Thymus (tissue), 11 donors: Measurements from ENCODE around the gene DPEP2NB. TPM values are rescaled to one million over a fixed set of nuclear protein-coding genes. Genes with fewer than 3 reads are reported as not detected.

Experiments
- DNase-seq, 9 donors: peaks; one replicate each; pipeline ENCODE4 v3.0.0-alpha.2; 2013; ENCODE audit warnings: low spot score in 9 of 9, low read depth in 6 of 9, missing footprints in 1 of 9
- H3K27ac ChIP-seq, 2 donors: one replicate each; pipeline ENCODE4 v1.5.1; 2013; ENCODE audit warnings: control low read depth in 1 of 2, low read depth in 1 of 2, low read length in 1 of 2, mild to moderate bottlenecking in 1 of 2, moderate library complexity in 1 of 2
- H3K27me3 ChIP-seq, 2 donors: one replicate each; pipeline ENCODE4 v1.5.1; 2013; ENCODE audit warnings: low read length in 1 of 2; ENCODE audit not compliant: control insufficient read depth in 2 of 2, insufficient read depth in 1 of 2
- H3K36me3 ChIP-seq, 2 donors: one replicate each; pipeline ENCODE4 v1.5.1; 2013; ENCODE audit warnings: low read length in 1 of 2, mild to moderate bottlenecking in 1 of 2, moderate library complexity in 1 of 2; ENCODE audit not compliant: control insufficient read depth in 2 of 2, insufficient read depth in 2 of 2
- H3K4me1 ChIP-seq, 2 donors: one replicate each; pipeline ENCODE4 v1.5.1; 2013; ENCODE audit warnings: low read length in 2 of 2; ENCODE audit not compliant: control insufficient read depth in 2 of 2, insufficient read depth in 2 of 2
- H3K4me3 ChIP-seq, 2 donors: one replicate each; pipeline ENCODE4 v1.5.1; 2013; ENCODE audit warnings: low read length in 2 of 2, control low read depth in 1 of 2, mild to moderate bottlenecking in 1 of 2
- H3K9me3 ChIP-seq, 2 donors: one replicate each; pipeline ENCODE4 v1.5.1; 2013; ENCODE audit warnings: low read length in 1 of 2, mild to moderate bottlenecking in 1 of 2; ENCODE audit not compliant: control insufficient read depth in 2 of 2, insufficient read depth in 1 of 2
- WGBS: extraction: QIAGEN DNeasy Blood & Tissue Kit; methylation state at CpG from one replicate; pipeline ENCODE4 v1.1.7; 2013; 5-methylcytosine and 5-hydroxymethylcytosine counted together
- polyA plus RNA-seq: library from polyadenylated mRNA; stranded (reverse); fragments of 200-250 nt; gene quantifications from one replicate; pipeline ENCODE4 v1.2.3, GENCODE V29; 2013
- total RNA-seq: library from RNA; stranded (reverse); fragments of 120-200 nt; gene quantifications from one replicate; pipeline ENCODE4 v1.2.4, GENCODE V29; 2013
- donor health status: healthy.

The DPEP2NB gene
- total and polyA plus RNA-seq, 2 donors: 0.18 TPM; not detected in 1

- Histone ChIP-seq H3K27ac (peak within 1 kb of the TSS; percentile 72 to 88), H3K4me3 (peak within 1 kb of the TSS; percentile 55 to 79), H3K27me3 (no peaks in the 10 kb centered on the region), H3K4me1 (peaks cover 44 to 49% of the 10 kb centered on the region in 2 donors), H3K9me3 (no peaks in the 10 kb centered on the region), H3K36me3 (peaks cover 0 to 3% of the 10 kb centered on the region in 2 donors)
- DNase-seq: peak in 6 of 9 donors; percentile 68 to 93 (median 85)
- WGBS: under 1% methylated on average over 78 of the region's 78 CpGs
Observed at GRCh38 chr16:67968400-67969253, 47.1 kb downstream of the DPEP2NB start, which contains the start of gene SLC12A4. Gene SLC12A4, minus strand, starts transcription at chr16:67968637. Its CDS starts 84 bp downstream, at chr16:67968553.

- DNase-seq: peak in 1 of 9 donors; percentile 57
- Histone ChIP-seq H3K4me1 (peaks cover 48 to 56% of the 10 kb centered on the region in 2 donors), H3K4me3 (peak overlapping the region; percentile 55 to 79), H3K9me3 (no peaks in the 10 kb centered on the region), H3K27ac (peak overlapping the region; percentile 68 to 88), H3K27me3 (no peaks in the 10 kb centered on the region), H3K36me3 (peaks cover 2 to 7% of the 10 kb centered on the region in 2 donors)
- 1% methylated on average over 45 of the region's 45 CpGs for WGBS
Observed at GRCh38 chr16:67967958-67968399, 47.7 kb downstream of the DPEP2NB start.

- peaks cover 48 to 59% of the 10 kb centered on the region in 2 donors for H3K4me1 ChIP-seq
- peak in 5 of 9 donors; percentile 38 to 81 (median 56) for DNase-seq
- H3K4me3 ChIP-seq: peak overlapping the region; percentile 55 to 79
- H3K36me3 ChIP-seq: peaks cover 8 to 14% of the 10 kb centered on the region in 2 donors
- 32% methylated on average over 18 of the region's 18 CpGs for WGBS
- H3K9me3 ChIP-seq: no peaks in the 10 kb centered on the region
- no peaks in the 10 kb centered on the region for H3K27me3 ChIP-seq
- peak overlapping the region; percentile 68 to 88 for H3K27ac ChIP-seq
Observed at GRCh38 chr16:67967183-67967957, 48.3 kb downstream of the DPEP2NB start.

- Histone ChIP-seq H3K9me3 (no peaks in the 10 kb centered on the region), H3K4me1 (peaks cover 48 to 61% of the 10 kb centered on the region in 2 donors), H3K4me3 (peak overlapping the region in 1 of 2 donors; percentile 55), H3K27ac (peak overlapping the region in 1 of 2 donors; percentile 46), H3K27me3 (no peaks in the 10 kb centered on the region), H3K36me3 (peaks cover 15 to 21% of the 10 kb centered on the region in 2 donors)
- WGBS: 95% methylated on average over 3 of the region's 3 CpGs
- no peak for DNase-seq
Observed at GRCh38 chr16:67966549-67967182, 49.0 kb downstream of the DPEP2NB start.

- 95% methylated on average over 11 of the region's 11 CpGs for WGBS
- DNase-seq: no peak
- no peaks in the 10 kb centered on the region for H3K9me3 ChIP-seq
- H3K36me3 ChIP-seq: peaks cover 21 to 28% of the 10 kb centered on the region in 2 donors
- H3K27ac ChIP-seq: peak overlapping the region; percentile 46 to 93
- H3K4me1 ChIP-seq: peaks cover 48 to 61% of the 10 kb centered on the region in 2 donors
- H3K27me3 ChIP-seq: no peaks in the 10 kb centered on the region
- no peak overlapping the region for H3K4me3 ChIP-seq
Observed at GRCh38 chr16:67965668-67966548, 49.8 kb downstream of the DPEP2NB start.

GRCh38 chr16:67964477-67965131, 51.1 kb downstream of the DPEP2NB start:
- Histone ChIP-seq H3K27ac (peak overlapping the region; percentile 64 to 93), H3K9me3 (no peaks in the 10 kb centered on the region), H3K4me1 (peaks cover 48 to 61% of the 10 kb centered on the region in 2 donors), H3K4me3 (no peak overlapping the region), H3K27me3 (no peaks in the 10 kb centered on the region), H3K36me3 (peaks cover 32 to 41% of the 10 kb centered on the region in 2 donors)
- peak in 4 of 9 donors; percentile 68 to 87 (median 71) for DNase-seq
- 94% methylated on average over 6 of the region's 6 CpGs for WGBS

- peaks cover 0 to 4% of the 10 kb centered on the region in 2 donors for H3K9me3 ChIP-seq
- H3K4me3 ChIP-seq: peak overlapping the region in 1 of 2 donors; percentile 3
- DNase-seq: peak in 2 of 9 donors; percentile 33 to 40
- H3K36me3 ChIP-seq: peaks cover 40 to 48% of the 10 kb centered on the region in 2 donors
- peaks cover 43 to 55% of the 10 kb centered on the region in 2 donors for H3K4me1 ChIP-seq
- peak overlapping the region; percentile 64 to 93 for H3K27ac ChIP-seq
- no peaks in the 10 kb centered on the region for H3K27me3 ChIP-seq
- WGBS: 93% methylated on average over 32 of the region's 32 CpGs
Observed at GRCh38 chr16:67963662-67964321, 51.9 kb downstream of the DPEP2NB start.
